GM12875 (cell line): ENCODE measurements around the gene ZRANB3.

Source experiments
- H3K4me3 ChIP-seq: one replicate; pipeline ENCODE4 v1.5.1; 2011; ENCODE audit warnings: low read depth, low read length, control low read depth
- TF ChIP-seq, protein P1 (sequence below): IDR thresholded peaks from 2 replicates; pipeline ENCODE4 v1.5.1; 2011; ENCODE audit warnings: low read depth, mild to moderate bottlenecking, control low read depth, inconsistent platforms, low read length, moderate library complexity, borderline replicate concordance; ENCODE audit not compliant: insufficient read depth

Gene ZRANB3

DNA sequence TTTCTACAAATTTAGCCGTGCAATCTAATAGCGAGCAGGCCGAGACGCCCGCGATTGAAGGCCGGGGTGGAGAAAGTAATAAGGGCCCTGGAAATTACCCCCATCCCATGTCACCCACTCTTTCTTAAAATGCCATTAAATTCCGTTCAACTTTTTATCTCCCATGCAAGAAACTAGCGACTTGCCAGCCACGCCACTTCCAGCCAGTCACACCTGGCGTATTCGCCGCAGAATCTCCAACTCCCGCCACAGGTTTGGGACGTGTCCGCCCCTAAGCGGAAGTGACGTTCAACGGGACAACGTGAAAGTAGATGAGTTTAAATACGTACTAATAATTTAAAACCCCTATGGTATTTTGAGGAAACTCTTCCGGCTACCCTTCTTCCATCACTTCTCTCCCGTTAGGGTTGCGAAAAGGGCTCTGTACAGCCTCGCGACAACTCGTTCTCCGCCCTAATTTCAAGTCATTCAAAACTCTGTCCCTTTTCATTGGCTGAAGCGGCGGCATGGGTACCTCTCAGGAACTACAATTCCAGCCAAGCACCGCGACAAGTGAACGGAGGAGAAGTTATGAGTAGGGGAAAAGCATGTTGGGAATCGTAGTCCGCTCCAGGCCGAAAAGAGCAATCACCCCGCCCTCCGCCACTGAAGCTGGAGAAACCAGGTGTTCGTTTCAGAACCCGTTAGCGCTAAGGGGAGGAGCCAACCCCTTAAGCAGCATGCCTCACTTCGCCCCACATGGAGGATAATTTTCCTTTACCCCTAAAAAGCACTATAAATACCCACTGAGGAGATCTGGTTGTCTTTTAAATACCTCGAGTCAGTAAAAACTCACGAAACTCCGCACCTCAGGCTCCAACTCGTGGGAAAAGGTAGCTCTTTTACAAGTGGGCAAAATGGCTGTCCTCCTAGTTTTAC, at the start of gene ZRANB3:
Gene ZRANB3 (minus strand): TSS at position 906 of the 918 bp plus-strand sequence.
- peak within 1 kb of the TSS; percentile 76 for H3K4me3 ChIP-seq
- TF ChIP-seq, protein P1, sequence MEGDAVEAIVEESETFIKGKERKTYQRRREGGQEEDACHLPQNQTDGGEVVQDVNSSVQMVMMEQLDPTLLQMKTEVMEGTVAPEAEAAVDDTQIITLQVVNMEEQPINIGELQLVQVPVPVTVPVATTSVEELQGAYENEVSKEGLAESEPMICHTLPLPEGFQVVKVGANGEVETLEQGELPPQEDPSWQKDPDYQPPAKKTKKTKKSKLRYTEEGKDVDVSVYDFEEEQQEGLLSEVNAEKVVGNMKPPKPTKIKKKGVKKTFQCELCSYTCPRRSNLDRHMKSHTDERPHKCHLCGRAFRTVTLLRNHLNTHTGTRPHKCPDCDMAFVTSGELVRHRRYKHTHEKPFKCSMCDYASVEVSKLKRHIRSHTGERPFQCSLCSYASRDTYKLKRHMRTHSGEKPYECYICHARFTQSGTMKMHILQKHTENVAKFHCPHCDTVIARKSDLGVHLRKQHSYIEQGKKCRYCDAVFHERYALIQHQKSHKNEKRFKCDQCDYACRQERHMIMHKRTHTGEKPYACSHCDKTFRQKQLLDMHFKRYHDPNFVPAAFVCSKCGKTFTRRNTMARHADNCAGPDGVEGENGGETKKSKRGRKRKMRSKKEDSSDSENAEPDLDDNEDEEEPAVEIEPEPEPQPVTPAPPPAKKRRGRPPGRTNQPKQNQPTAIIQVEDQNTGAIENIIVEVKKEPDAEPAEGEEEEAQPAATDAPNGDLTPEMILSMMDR = no peak

DNA sequence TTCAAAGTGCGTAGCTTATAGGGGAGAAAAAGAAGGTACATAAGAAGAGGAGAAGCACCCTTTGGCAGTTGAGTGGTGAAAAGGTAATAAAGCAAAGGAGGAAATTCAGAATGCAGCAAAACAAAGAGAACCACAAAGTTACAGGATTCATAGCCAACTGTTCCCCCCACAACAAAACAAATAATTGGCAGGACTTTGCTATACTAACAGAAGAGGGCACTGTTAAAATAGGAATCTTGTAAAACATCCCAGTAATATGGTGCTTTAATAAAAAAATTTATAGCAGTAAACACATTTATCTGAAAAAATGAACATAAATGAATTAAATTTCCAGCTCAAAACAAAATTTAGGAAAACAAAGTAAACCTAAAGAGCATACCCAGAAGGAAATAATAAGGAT, 42.6 kb upstream of the ZRANB3 start:
- H3K4me3 ChIP-seq = no peak overlapping the region
- TF ChIP-seq, protein P1 = no peak

DNA sequence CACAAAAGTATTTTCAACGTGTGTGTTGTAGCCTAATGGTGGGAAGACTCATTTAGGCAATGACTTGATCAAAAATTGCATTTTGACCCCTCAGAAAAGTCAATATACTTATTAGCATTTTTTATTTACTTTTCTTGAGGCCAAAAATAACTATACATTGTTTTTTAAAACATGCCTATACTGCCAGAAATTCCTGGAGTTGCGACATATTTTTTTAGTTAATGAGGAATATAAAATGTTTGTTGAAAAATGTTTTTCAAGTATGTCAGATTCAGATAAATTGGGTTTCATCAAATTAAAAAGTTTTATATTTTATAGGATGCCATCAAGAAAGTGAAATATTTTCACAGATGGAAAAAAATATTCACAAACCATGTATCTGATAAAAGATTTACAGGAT, 39.9 kb upstream of the ZRANB3 start:
- TF ChIP-seq, protein P1 = no peak
- no peak overlapping the region for H3K4me3 ChIP-seq

DNA sequence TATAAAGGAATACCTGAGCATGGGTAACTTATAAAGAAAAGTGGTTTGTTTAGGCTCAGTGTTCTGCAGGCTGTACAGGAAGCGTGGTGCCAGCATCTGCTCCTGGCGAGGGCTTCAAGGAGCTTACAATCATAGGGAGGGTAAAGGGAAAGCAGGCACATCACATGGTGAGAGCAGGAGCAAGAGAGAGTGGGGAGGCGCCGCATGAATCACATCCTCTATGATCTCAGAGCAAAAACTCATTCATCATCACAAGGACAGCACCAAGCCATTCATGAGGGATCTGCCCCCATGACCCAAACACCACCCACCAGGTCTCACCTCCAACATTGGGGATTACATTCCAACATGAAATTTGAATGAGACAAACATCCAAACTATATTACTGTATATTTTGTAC, 32.8 kb upstream of the ZRANB3 start:
- no peak overlapping the region for H3K4me3 ChIP-seq

DNA sequence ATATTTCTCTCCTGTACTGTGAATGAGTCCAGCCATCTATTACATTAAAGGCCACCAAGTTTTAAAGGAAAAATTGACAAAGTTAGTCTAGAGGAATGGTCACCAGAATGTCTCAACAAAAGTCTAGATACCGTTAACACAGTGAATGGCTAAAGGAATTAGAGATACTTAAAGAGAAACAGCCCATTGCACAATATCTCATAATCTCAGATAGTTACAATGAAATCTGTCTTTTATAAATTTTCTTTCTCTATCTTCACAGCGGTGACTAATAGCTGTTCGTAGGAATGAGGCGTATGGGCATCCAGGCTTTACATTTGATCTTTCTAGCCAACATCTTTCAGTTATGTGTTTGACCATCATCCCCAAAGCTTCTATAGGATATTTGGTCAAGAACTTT, 30.9 kb upstream of the ZRANB3 start:
- H3K4me3 ChIP-seq = no peak overlapping the region
- TF ChIP-seq, protein P1 = no peak

More for the DNA sequence above, 32.8 kb upstream of the ZRANB3 start:
- TF ChIP-seq, protein P1 = no peak

DNA sequence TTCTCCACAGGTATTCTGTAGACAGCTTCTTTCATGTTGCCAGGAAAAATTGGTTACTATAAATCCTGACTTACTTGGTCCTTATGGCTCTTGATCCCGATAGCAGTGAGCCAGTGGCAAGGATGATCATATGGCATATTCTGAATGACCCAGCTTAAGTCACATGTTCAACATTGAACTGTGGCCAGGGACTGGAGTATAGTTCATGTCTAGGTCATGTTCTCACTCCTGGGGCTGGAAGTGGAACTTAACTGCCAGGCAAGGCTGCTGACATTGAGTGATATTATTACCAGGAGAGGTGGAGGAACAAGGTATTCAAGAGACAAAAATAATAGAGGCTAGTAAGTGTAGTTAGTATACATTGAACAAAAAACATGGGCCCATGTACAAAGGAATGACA, 26.5 kb upstream of the ZRANB3 start:
- no peak overlapping the region for H3K4me3 ChIP-seq
- TF ChIP-seq, protein P1 = no peak

DNA sequence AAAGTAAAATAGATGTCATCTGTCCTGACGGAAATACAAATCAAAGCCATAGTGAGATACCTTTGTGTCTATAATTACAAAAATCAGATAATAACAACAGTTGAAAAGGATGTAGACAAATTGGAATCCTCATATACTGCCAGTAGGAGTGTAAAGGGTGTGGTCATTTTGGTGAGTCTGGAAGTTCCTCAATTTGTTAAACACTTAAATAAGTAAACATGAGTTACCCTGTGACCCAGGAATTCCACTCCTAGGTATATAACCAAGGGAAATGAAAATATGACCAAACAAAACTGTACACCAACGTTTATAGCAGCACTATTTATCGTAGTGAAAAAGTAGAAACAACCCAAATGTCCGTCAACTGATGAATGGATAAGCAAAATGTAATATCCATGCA, 24.3 kb upstream of the ZRANB3 start:
- no peak overlapping the region for H3K4me3 ChIP-seq
- TF ChIP-seq, protein P1 = no peak
